ENCODE results near the gene CBFA2T3. TPM values are rescaled to one million over a fixed set of nuclear protein-coding genes. Genes with fewer than 3 reads are reported as not detected.
"Not testable (repeated sequence)": the region's sequence is repeated elsewhere in the genome, so short reads cannot be mapped to it uniquely, and the experiment has no call there.

CBFA2T3 gene
- total RNA-seq, 1 donor from 2014 or later, result 11.1 TPM

GRCh38 chr16:89014403-89015230 lies 37.6 kb upstream of the CBFA2T3 start:
- ATAC-seq (no peak), DNase-seq (ENCODE audit: missing footprints) (peak; percentile 39)
- intact Hi-C loops (cut with DNase I), result no loop called here

GRCh38 chr16:89013692-89014402 lies 36.8 kb upstream of the CBFA2T3 start:
- ATAC-seq (no peak), DNase-seq (ENCODE audit: missing footprints) (peak; percentile 14)
- intact Hi-C loops (cut with DNase I), result no loop called here

- intact Hi-C loops (cut with DNase I), result no loop called here
- DNase-seq (ENCODE audit: missing footprints) (peak; percentile 16), ATAC-seq (no peak)
These were observed 36.1 kb upstream of the CBFA2T3 start for GRCh38 chr16:89013111-89013510.

- ATAC-seq, result no peak
- DNase-seq (ENCODE audit: missing footprints), result peak; percentile 15
- intact Hi-C loops (cut with DNase I), result no loop called here
These were observed 35.6 kb upstream of the CBFA2T3 start for GRCh38 chr16:89012622-89012995.

- DNase-seq (ENCODE audit: missing footprints) (no peak), ATAC-seq (no peak)
- intact Hi-C loops (cut with DNase I), result no loop called here
These were observed 35.1 kb upstream of the CBFA2T3 start for GRCh38 chr16:89011909-89012621.

GRCh38 chr16:89010210-89010925 lies 33.4 kb upstream of the CBFA2T3 start:
- intact Hi-C loops (cut with DNase I), result no loop called here
- DNase-seq (ENCODE audit: missing footprints) (no peak), ATAC-seq (no peak)

GRCh38 chr16:89009343-89010209 lies 32.6 kb upstream of the CBFA2T3 start:
- intact Hi-C loops (cut with DNase I), result no loop called here
- DNase-seq (ENCODE audit: missing footprints) (peak; percentile 44), ATAC-seq (no peak)

- ATAC-seq; intact Hi-C loops (cut with DNase I): not testable (repeated sequence)
- peak; percentile 2 for DNase-seq (ENCODE audit: missing footprints)
These were observed 31.8 kb upstream of the CBFA2T3 start for GRCh38 chr16:89008796-89009195.

GRCh38 chr16:89007371-89008249 lies 30.6 kb upstream of the CBFA2T3 start:
- DNase-seq (ENCODE audit: missing footprints), result peak; percentile 60
- intact Hi-C loops (cut with DNase I), result no loop called here
- no peak for ATAC-seq

- intact Hi-C loops (cut with DNase I), result no loop called here
- ATAC-seq, result no peak
- DNase-seq (ENCODE audit: missing footprints), result peak; percentile 3
These were observed 29.2 kb upstream of the CBFA2T3 start for GRCh38 chr16:89006036-89006752.

GRCh38 chr16:89005201-89006035 lies 28.4 kb upstream of the CBFA2T3 start:
- ATAC-seq, result no peak
- intact Hi-C loops (cut with DNase I), result no loop called here
- DNase-seq (ENCODE audit: missing footprints), result peak; percentile 42

GRCh38 chr16:89004209-89004831 lies 27.3 kb upstream of the CBFA2T3 start:
- DNase-seq (ENCODE audit: missing footprints) (peak; percentile 76), ATAC-seq (peak; percentile 83)
- intact Hi-C loops (cut with DNase I), result no loop called here

- ATAC-seq, result no peak
- no peak for DNase-seq (ENCODE audit: missing footprints)
- intact Hi-C loops (cut with DNase I), result no loop called here
These were observed 26.8 kb upstream of the CBFA2T3 start for GRCh38 chr16:89003831-89004208.

- DNase-seq (ENCODE audit: missing footprints) (peak; percentile 53), ATAC-seq (no peak)
- intact Hi-C loops (cut with DNase I), result no loop called here
These were observed 26.1 kb upstream of the CBFA2T3 start for GRCh38 chr16:89002851-89003830.

Data from Right ventricle myocardium inferior (tissue), 1 donor.